B cell (primary cell): ENCODE measurements around the gene NBPF20.
"Not testable (repeated sequence)": the region's sequence is repeated elsewhere in the genome, so short reads cannot be mapped to it uniquely, and the experiment has no call there.

Experiments used
- CTCF ChIP-seq: fragments of 200-600 bp; IDR thresholded peaks from one replicate; pipeline ENCODE4 v1.8.0; 2022; ENCODE audit warnings: antibody characterized with exemption, mild to moderate bottlenecking
- EZH2 ChIP-seq: IDR thresholded peaks from 2 replicates; pipeline ENCODE4 v1.6.1; 2012; ENCODE audit warnings: borderline replicate concordance, low read depth, mild to moderate bottlenecking, moderate library complexity, low read length; ENCODE audit not compliant: insufficient read depth, poor library complexity, severe bottlenecking

- TF ChIP-seq CTCF, EZH2: not testable (repeated sequence)
Observed at GRCh38 chr1:145431363-145432256, 6.2 kb upstream of the NBPF20 start.
